Stimulated activated naive CD8-positive, alpha-beta T cell treated with anti-CD3 and anti-CD28 coated beads, Interleukin-15, Interleukin-2, amounts not matched to agents 100 ng/mL and 50 ng/mL, for 24 hours (primary cell): ENCODE data around the gene ESPNL.

ENCODE experiments used
- H3K27ac Mint-ChIP-seq: one replicate; pipeline ENCODE4 v1.8.0; 2021; ENCODE audit warnings: mild to moderate bottlenecking, mixed read lengths
- H3K27me3 Mint-ChIP-seq: one replicate; pipeline ENCODE4 v1.8.0; 2021; ENCODE audit warnings: mixed read lengths
- H3K36me3 Mint-ChIP-seq: one replicate; pipeline ENCODE4 v1.8.0; 2021; ENCODE audit warnings: low read depth, mixed read lengths
- H3K4me1 Mint-ChIP-seq: one replicate; pipeline ENCODE4 v1.8.0; 2021; ENCODE audit warnings: low read depth, mixed read lengths
- H3K4me3 Mint-ChIP-seq: one replicate; pipeline ENCODE4 v1.8.0; 2021; ENCODE audit warnings: mild to moderate bottlenecking, mixed read lengths
- H3K9me3 Mint-ChIP-seq: one replicate; pipeline ENCODE4 v1.8.0; 2021; ENCODE audit warnings: mixed read lengths

ESPNL gene

DNA sequence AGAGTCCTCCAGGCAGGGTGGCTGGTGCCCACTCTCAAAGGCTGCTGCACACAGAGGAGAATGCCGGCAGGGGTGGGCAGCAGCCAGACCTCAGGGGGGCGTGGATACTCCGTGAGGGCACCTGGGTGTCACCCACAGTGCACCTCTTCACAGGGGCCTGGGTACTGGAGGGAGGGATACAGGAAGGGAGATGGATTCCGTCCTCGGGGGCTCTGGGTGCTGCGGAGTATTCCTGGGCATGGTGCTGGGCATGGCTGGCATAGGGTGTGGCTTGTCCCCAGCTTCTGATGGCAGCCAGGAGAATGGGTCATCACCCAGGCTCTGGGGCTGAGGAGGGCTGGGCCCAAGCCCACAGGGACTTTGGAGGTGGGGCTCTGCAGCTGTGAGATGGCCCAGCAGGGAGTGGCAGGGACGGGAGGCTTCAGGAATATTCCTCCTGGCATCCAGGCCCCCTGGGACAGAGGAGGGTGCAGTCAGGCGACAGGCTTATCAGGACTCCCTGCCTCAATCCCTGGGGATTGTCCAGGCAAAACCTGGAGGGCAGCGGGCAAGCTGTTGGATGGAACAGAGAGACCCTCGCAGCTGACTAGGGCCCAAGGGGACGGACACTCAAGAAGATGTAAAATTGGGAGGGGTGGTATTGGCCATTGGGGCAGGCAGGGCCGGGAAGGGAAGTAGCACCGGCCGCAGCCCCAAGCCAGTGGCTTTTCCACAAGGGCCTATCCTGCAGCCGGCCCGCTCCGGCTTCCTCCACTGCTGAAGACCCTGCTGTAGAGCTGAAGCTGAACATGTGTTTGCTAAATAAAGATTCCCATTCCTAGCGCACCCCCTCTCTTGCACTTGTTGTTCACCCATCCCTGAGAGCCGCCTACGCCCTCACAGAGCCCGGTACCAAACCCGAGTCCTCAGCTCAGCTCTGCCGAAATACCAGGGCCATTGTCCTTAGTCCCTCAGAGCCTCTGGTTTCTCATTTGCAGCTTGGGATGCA lies 32.6 kb downstream of the ESPNL start:
- Mint-ChIP-seq H3K27me3 (no peaks in the 10 kb centered on the region), H3K9me3 (no peaks in the 10 kb centered on the region), H3K36me3 (no peaks in the 10 kb centered on the region), H3K4me1 (no peaks in the 10 kb centered on the region), H3K4me3 (no peak overlapping the region), H3K27ac (no peak overlapping the region)

- Mint-ChIP-seq H3K27me3 (no peaks in the 10 kb centered on the region), H3K9me3 (no peaks in the 10 kb centered on the region), H3K36me3 (no peaks in the 10 kb centered on the region), H3K4me1 (no peaks in the 10 kb centered on the region), H3K27ac (no peak overlapping the region), H3K4me3 (no peak overlapping the region)
Measured at GRCh38 chr2:238133499-238134392, 33.6 kb downstream of the ESPNL start.

DNA sequence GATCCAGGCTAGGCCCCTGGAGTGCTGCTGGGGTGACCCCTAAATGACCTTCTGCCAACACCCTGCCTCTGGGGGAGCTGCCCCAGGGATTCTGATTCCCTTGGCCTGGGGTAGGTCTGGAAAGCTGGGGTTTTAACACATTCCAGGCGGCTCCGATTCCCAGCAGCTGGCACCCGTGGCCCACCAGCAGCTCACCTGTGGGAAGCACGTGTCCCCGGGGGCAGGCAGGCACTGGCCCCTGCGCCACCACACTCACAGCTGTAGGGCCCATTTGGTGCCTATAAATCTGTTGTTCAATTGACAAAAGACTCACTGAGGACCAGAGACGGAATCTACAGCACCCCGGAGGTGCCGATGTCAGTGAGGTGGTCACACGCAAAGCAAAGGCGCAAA lies 34.2 kb downstream of the ESPNL start:
- Mint-ChIP-seq H3K4me3 (no peak overlapping the region), H3K4me1 (no peaks in the 10 kb centered on the region)

GRCh38 chr2:238135601-238136150 lies 35.5 kb downstream of the ESPNL start:
- H3K27ac Mint-ChIP-seq: no peak overlapping the region
- no peaks in the 10 kb centered on the region for H3K4me1 Mint-ChIP-seq
- H3K36me3 Mint-ChIP-seq: no peaks in the 10 kb centered on the region
- no peaks in the 10 kb centered on the region for H3K9me3 Mint-ChIP-seq
- H3K4me3 Mint-ChIP-seq: no peak overlapping the region
- H3K27me3 Mint-ChIP-seq: no peaks in the 10 kb centered on the region

More for the DNA sequence above, 34.2 kb downstream of the ESPNL start:
- Mint-ChIP-seq H3K27ac (no peak overlapping the region), H3K9me3 (no peaks in the 10 kb centered on the region), H3K27me3 (no peaks in the 10 kb centered on the region), H3K36me3 (no peaks in the 10 kb centered on the region)

DNA sequence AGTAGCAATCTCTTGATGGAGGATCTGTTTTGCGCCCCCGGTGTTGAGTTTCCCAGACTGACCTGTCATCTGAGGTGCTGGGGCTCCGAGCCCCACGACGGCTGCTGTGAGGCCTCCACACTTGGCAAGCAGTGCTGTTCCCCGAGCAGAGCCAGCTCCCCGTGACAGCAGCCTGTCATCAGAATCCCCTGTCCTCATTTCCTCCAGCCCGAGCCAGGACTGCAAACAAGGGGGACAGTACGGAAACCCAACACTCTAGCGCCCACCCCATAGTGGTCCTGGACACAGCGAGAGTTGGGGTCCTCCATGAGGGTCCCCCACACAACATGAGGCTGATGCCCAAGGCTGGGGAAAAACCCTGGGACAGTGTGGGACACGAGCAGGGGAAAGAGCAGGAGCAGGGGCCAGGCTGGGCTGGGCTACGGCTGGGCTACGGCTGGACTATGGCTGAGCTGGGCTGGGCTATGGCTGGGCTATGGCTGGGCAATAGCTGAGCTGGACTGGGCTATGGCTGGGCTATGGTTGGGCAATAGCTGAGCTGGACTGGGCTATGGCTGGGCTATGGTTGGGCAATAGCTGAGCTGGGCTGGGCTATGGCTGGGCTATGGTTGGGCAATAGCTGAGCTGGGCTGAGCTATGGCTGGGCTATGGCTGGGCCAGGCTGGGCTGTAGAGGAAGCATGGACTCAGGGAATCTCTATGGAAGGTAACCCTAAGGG lies 36.8 kb downstream of the ESPNL start:
- Mint-ChIP-seq H3K4me1 (peaks cover 5% of the 10 kb centered on the region), H3K27ac (no peak overlapping the region), H3K27me3 (no peaks in the 10 kb centered on the region), H3K4me3 (no peak overlapping the region), H3K36me3 (no peaks in the 10 kb centered on the region), H3K9me3 (no peaks in the 10 kb centered on the region)

GRCh38 chr2:238137885-238138284 lies 37.7 kb downstream of the ESPNL start:
- Mint-ChIP-seq H3K4me1 (peaks cover 6% of the 10 kb centered on the region), H3K27ac (no peak overlapping the region), H3K36me3 (no peaks in the 10 kb centered on the region), H3K4me3 (no peak overlapping the region), H3K9me3 (no peaks in the 10 kb centered on the region), H3K27me3 (no peaks in the 10 kb centered on the region)

DNA sequence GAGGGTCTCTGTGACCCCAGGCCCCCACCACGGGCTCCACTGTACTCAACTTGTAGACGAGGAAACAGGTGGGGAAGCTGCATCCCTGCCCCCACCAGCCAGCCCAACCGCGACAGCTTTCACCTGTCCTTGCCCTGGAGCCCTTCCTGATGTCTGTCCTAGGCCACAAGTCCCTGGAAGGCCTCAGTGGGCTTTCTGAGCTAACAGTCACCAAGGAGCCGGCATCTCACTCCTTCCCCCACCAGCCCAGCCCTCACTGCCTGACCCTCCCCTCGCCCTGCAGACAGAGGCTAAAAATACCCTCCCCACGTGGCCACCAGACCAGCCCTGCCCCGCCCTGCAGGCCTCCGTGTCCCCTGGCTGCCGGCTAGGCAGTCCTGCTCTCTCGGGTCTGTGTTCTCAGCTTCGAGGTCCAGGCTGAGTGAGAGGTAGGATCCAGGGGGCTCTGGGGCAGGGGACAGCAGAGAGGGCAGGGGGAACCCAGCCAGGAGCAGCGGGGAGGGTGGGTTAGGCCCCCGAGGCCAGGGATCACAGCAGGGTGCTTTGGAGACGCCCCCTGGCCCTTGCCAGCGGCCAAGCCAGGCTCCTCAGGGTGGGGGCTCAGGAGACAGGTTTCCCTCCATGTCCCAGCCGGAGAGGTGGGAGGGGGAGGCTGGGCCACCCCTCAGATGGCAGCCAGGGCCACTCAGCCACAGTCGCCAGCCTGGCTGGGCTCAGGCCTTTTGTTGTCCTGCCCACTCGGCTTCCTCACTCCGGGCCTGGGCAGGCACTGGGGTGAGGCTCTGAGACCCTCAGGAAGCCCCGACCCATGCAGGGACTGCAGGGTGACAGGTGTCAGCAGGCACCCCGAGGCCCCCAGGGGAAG lies 38.4 kb downstream of the ESPNL start, which contains the start of gene KLHL30:
Gene KLHL30, plus strand, starts transcription at position 338 of the 865 bp plus-strand sequence. CDS start 2,087 bp downstream, outside the sequence.
- Mint-ChIP-seq H3K27ac (no peak within 1 kb of the TSS), H3K36me3 (no peaks in the 10 kb centered on the region), H3K27me3 (no peaks in the 10 kb centered on the region), H3K4me3 (no peak within 1 kb of the TSS), H3K4me1 (peaks cover 6% of the 10 kb centered on the region), H3K9me3 (no peaks in the 10 kb centered on the region)

- H3K27me3 Mint-ChIP-seq: no peaks in the 10 kb centered on the region
- H3K4me3 Mint-ChIP-seq: no peak overlapping the region
- peaks cover 6% of the 10 kb centered on the region for H3K4me1 Mint-ChIP-seq
- H3K9me3 Mint-ChIP-seq: no peaks in the 10 kb centered on the region
- H3K27ac Mint-ChIP-seq: no peak overlapping the region
- no peaks in the 10 kb centered on the region for H3K36me3 Mint-ChIP-seq
Measured at GRCh38 chr2:238139196-238140039, 39.3 kb downstream of the ESPNL start.

GRCh38 chr2:238140040-238140439 lies 39.9 kb downstream of the ESPNL start:
- Mint-ChIP-seq H3K36me3 (no peaks in the 10 kb centered on the region), H3K4me1 (peaks cover 6% of the 10 kb centered on the region), H3K27ac (no peak overlapping the region), H3K9me3 (no peaks in the 10 kb centered on the region), H3K4me3 (no peak overlapping the region), H3K27me3 (no peaks in the 10 kb centered on the region)

DNA sequence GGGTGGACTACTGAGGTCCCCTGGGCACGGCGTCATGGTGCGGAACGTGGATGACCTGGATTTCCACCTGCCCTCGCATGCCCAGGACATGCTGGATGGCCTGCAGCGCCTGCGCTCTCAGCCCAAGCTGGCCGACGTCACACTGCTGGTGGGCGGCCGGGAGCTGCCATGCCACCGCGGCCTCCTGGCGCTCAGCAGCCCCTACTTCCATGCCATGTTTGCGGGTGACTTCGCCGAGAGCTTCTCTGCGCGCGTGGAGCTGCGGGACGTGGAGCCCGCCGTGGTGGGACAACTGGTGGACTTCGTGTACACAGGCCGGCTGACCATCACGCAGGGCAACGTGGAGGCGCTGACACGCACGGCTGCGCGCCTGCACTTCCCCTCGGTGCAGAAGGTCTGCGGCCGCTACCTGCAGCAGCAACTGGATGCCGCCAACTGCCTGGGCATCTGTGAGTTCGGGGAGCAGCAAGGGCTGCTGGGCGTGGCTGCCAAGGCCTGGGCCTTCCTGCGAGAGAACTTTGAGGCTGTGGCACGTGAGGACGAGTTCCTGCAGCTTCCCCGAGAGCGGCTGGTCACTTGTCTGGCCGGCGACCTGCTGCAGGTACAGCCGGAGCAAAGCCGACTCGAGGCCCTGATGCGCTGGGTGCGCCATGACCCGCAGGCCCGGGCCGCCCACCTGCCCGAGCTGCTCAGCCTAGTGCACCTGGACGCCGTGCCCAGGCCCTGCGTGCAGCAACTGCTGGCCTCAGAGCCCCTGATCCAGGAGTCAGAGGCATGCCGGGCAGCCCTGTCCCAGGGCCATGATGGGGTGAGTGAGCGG lies 40.8 kb downstream of the ESPNL start:
- Mint-ChIP-seq H3K36me3 (no peaks in the 10 kb centered on the region), H3K27ac (no peak overlapping the region), H3K9me3 (no peaks in the 10 kb centered on the region)

GRCh38 chr2:238141541-238142318 lies 41.6 kb downstream of the ESPNL start:
- Mint-ChIP-seq H3K27me3 (no peaks in the 10 kb centered on the region), H3K4me1 (peaks cover 6% of the 10 kb centered on the region), H3K36me3 (no peaks in the 10 kb centered on the region), H3K9me3 (no peaks in the 10 kb centered on the region), H3K4me3 (no peak overlapping the region), H3K27ac (no peak overlapping the region)

More for the DNA sequence above, 40.8 kb downstream of the ESPNL start:
- Mint-ChIP-seq H3K4me1 (peaks cover 6% of the 10 kb centered on the region), H3K4me3 (no peak overlapping the region), H3K27me3 (no peaks in the 10 kb centered on the region)
